KMS-11 (cell line): Measurements from ENCODE around the gene SAMD14.

ENCODE experiments used
- H2AFZ ChIP-seq: fragments of 200-600 bp; sonication (generic); 2 replicates; pipeline ENCODE4 v1.6.1; 2016; ENCODE audit warnings: antibody characterized with exemption, mixed run types, low read depth
- H3K27ac ChIP-seq: fragments of 200-600 bp; sonication (generic); 2 replicates; pipeline ENCODE4 v1.6.1; 2016; ENCODE audit warnings: mild to moderate bottlenecking, mixed run types
- H3K27me3 ChIP-seq: fragments of 200-600 bp; sonication (generic); 2 replicates; pipeline ENCODE4 v1.6.1; 2017; ENCODE audit warnings: mild to moderate bottlenecking, low read depth, mixed run types, moderate library complexity; ENCODE audit not compliant: insufficient read depth
- H3K36me3 ChIP-seq: fragments of 200-600 bp; sonication (generic); 2 replicates; pipeline ENCODE4 v1.6.1; 2017; ENCODE audit warnings: mild to moderate bottlenecking, mixed run types; ENCODE audit not compliant: insufficient read depth
- H3K4me1 ChIP-seq: fragments of 200-600 bp; sonication (generic); 2 replicates; pipeline ENCODE4 v1.6.1; 2016; ENCODE audit warnings: mild to moderate bottlenecking, low read depth, mixed run types; ENCODE audit not compliant: poor library complexity, severe bottlenecking
- H3K4me2 ChIP-seq: fragments of 200-600 bp; sonication (generic); 2 replicates; pipeline ENCODE4 v1.7.0; 2016; ENCODE audit warnings: mild to moderate bottlenecking, mixed run types
- H3K4me3 ChIP-seq: fragments of 200-600 bp; sonication (generic); IDR thresholded peaks from 2 replicates; pipeline ENCODE4 v1.6.1; 2017; ENCODE audit warnings: low read depth, low read length, mixed read lengths; ENCODE audit not compliant: insufficient read depth
- H3K79me2 ChIP-seq: fragments of 200-600 bp; sonication (generic); 2 replicates; pipeline ENCODE4 v1.6.1; 2016; ENCODE audit warnings: low read depth, mixed run types; ENCODE audit not compliant: insufficient read depth
- H3K9ac ChIP-seq: fragments of 200-600 bp; sonication (generic); 2 replicates; pipeline ENCODE4 v1.6.1; 2016; ENCODE audit warnings: mild to moderate bottlenecking, mixed run types
- H4K20me1 ChIP-seq: fragments of 200-600 bp; sonication (generic); 2 replicates; pipeline ENCODE4 v1.6.1; 2016; ENCODE audit warnings: mild to moderate bottlenecking, mixed run types; ENCODE audit not compliant: insufficient read depth
- TF ChIP-seq, protein P1 (sequence below): fragments of 200-600 bp; sonication (generic); conservative IDR thresholded peaks from 2 replicates; pipeline ENCODE4 v1.6.1; 2017; ENCODE audit warnings: low read depth, mild to moderate bottlenecking, antibody characterized with exemption, low read length, moderate library complexity, mixed read lengths

The SAMD14 gene

DNA sequence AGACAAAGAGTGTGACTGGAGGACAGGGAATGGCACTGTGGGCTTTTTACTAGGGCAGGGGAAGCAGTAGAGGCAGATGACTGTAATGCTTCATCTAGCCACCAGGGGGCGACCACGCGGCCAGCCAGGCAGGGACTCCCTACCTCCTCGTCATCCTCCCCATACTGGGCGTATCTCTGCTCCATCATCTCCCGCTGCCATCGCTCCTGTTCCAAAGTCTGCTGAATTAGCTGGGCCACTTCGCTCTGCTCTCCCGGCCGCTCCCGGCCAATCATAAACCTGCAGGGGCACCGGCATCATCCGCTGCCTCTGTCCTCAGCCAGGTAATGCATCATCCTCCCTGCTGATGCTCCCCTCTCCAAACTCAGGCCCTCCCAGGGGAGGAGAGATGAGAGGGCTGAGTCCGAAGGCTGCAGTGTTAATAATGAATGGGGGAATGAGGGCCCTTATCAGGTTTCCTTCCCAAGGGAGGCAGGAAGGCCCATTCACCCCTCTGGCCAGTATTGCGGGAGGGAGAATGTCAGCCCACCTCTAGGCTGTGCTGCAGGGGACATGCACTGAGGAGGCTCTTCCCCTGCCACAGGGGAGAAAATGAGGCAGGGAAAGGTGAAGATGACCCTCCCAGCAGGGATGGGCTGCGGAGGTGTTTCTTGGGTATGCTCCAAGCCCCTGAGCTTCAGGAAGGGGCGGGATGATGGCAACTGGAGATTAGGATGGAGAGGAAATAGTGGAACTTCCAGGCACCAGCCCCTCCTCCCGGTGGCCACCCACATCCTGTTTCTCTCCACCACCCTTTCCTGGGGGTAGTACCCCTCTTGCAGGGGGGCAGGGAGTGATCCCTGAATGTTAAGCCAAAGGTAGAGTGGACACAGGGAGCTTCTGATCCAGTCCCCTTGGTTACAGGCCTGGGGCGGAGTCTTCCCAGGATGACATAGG, 10.3 kb upstream of the SAMD14 start:
- Histone ChIP-seq H2AFZ (no peak overlapping the region), H3K4me1 (peaks cover 7% of the 10 kb centered on the region), H3K4me3 (no peak overlapping the region), H3K27ac (no peak overlapping the region), H3K36me3 (peaks cover 14% of the 10 kb centered on the region; the same call in 1 of the 2 replicates), H3K9ac (no peak overlapping the region), H3K4me2 (no peak overlapping the region), H3K79me2 (no peaks in the 10 kb centered on the region; the same call in 1 of the 2 replicates), H3K27me3 (no peaks in the 10 kb centered on the region), H4K20me1 (no peaks in the 10 kb centered on the region)
- TF ChIP-seq, protein P1, sequence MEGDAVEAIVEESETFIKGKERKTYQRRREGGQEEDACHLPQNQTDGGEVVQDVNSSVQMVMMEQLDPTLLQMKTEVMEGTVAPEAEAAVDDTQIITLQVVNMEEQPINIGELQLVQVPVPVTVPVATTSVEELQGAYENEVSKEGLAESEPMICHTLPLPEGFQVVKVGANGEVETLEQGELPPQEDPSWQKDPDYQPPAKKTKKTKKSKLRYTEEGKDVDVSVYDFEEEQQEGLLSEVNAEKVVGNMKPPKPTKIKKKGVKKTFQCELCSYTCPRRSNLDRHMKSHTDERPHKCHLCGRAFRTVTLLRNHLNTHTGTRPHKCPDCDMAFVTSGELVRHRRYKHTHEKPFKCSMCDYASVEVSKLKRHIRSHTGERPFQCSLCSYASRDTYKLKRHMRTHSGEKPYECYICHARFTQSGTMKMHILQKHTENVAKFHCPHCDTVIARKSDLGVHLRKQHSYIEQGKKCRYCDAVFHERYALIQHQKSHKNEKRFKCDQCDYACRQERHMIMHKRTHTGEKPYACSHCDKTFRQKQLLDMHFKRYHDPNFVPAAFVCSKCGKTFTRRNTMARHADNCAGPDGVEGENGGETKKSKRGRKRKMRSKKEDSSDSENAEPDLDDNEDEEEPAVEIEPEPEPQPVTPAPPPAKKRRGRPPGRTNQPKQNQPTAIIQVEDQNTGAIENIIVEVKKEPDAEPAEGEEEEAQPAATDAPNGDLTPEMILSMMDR: peak; percentile 93

DNA sequence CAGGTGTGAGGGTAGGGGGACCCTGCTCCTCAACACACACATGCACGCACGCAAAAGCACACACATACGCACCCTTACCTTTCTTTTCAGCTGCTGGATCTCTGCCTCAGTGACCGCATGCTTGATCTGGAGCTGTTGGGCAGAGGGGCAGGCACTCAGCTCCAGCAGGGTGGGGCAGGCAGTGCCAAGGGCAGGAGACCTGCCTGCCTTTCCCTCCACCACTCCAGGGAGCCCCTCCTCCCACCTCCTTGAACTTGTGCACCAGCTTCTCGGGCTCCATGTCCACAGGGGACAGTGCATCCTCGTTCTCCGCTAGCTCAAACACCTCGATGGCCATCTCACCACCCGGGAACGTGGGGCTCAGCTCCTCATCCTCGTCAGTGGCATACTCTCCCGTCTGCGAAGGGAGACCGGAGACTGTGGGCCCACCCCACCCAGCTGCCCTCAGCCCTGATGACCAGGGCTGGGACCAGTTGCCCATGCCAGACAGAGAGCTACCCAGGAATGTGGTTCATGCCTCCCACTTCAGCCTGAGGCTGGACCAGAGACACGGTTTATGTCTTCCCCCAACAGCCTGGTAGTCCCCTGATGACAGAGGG, 9.3 kb upstream of the SAMD14 start:
- Histone ChIP-seq H3K9ac (no peak overlapping the region), H2AFZ (no peak overlapping the region), H4K20me1 (no peaks in the 10 kb centered on the region), H3K36me3 (peaks cover 14% of the 10 kb centered on the region; the same call in 1 of the 2 replicates), H3K79me2 (no peaks in the 10 kb centered on the region), H3K27me3 (no peaks in the 10 kb centered on the region), H3K4me2 (no peak overlapping the region), H3K27ac (no peak overlapping the region), H3K4me1 (peaks cover 7% of the 10 kb centered on the region), H3K4me3 (no peak overlapping the region)
- TF ChIP-seq, protein P1: no peak

DNA sequence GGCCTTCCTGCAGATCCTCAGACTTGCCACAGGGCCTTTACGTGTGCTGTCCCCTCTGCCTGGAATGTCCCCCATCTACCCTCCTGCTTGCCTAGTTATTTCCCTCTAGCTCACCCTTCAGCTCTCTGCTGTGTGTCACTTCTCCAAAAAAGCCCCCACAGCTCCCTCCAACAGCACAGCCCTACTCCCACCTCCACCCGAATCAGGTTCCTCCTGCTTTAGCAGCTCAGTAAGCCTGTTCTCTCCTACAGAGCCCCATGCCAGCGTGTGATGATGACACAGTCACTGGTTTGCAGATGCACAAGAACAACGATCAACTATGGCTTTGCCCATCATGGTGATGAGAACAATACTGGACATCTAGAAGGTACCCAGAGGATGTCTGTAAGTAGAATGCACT, 7.1 kb upstream of the SAMD14 start:
- TF ChIP-seq, protein P1: no peak
- H3K27ac ChIP-seq: no peak overlapping the region
- H4K20me1 ChIP-seq: no peaks in the 10 kb centered on the region
- no peaks in the 10 kb centered on the region for H3K79me2 ChIP-seq
- H2AFZ ChIP-seq: no peak overlapping the region
- peaks cover 8% of the 10 kb centered on the region for H3K4me1 ChIP-seq
- peaks cover 13% of the 10 kb centered on the region; the same call in 1 of the 2 replicates for H3K36me3 ChIP-seq
- no peaks in the 10 kb centered on the region for H3K27me3 ChIP-seq
- no peak overlapping the region for H3K4me2 ChIP-seq
- no peak overlapping the region for H3K4me3 ChIP-seq
- no peak overlapping the region for H3K9ac ChIP-seq

DNA sequence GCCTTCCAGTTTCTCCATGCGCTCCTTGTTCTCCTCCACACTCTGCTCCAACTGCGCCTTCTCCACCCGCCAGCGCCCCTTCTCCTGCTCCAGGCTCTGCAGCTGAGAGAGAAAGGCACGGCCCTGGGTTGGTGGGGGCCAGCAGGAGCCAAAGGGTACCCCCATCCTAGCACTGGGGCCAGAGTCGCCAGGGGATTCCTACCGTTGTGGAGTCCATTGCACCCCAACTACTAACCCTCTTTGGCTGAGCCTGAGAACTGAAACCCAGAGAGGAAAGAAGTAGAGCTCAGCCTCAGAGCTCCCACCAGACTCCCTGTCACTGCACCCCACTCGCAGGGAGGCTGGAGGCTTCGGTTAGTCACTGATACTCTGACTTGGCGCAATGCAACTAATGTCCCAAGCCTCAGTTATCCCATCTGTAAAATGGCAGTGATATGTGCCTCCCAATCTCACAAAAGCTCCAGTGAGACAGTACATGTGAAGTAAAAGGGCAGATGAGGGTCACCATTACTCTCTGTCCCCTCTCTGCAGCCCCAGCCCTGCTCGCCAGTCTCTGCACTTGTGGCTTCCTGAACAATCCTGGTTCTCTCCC, 6.2 kb upstream of the SAMD14 start:
- H3K4me1 ChIP-seq: peaks cover 15% of the 10 kb centered on the region
- no peak overlapping the region for H3K4me3 ChIP-seq
- H3K79me2 ChIP-seq: no peaks in the 10 kb centered on the region
- H3K27me3 ChIP-seq: no peaks in the 10 kb centered on the region
- TF ChIP-seq, protein P1: no peak
- no peak overlapping the region for H2AFZ ChIP-seq
- no peaks in the 10 kb centered on the region for H4K20me1 ChIP-seq
- H3K9ac ChIP-seq: no peak overlapping the region
- H3K27ac ChIP-seq: no peak overlapping the region
- no peak overlapping the region for H3K4me2 ChIP-seq
- H3K36me3 ChIP-seq: peaks cover 7% of the 10 kb centered on the region; the same call in 1 of the 2 replicates
